HG03135 (cell line): ENCODE data around the gene COMT.
"Not testable (repeated sequence)": the region's sequence is repeated elsewhere in the genome, so short reads cannot be mapped to it uniquely, and the experiment has no call there.

Experiments
- ATAC-seq: cut with Tn5 transposase; IDR thresholded peaks from one replicate; pipeline ENCODE4 v1.9.1; 2021; ENCODE audit warnings: mild to moderate bottlenecking, moderate library complexity; ENCODE audit not compliant: unreplicated experiment

COMT gene

DNA sequence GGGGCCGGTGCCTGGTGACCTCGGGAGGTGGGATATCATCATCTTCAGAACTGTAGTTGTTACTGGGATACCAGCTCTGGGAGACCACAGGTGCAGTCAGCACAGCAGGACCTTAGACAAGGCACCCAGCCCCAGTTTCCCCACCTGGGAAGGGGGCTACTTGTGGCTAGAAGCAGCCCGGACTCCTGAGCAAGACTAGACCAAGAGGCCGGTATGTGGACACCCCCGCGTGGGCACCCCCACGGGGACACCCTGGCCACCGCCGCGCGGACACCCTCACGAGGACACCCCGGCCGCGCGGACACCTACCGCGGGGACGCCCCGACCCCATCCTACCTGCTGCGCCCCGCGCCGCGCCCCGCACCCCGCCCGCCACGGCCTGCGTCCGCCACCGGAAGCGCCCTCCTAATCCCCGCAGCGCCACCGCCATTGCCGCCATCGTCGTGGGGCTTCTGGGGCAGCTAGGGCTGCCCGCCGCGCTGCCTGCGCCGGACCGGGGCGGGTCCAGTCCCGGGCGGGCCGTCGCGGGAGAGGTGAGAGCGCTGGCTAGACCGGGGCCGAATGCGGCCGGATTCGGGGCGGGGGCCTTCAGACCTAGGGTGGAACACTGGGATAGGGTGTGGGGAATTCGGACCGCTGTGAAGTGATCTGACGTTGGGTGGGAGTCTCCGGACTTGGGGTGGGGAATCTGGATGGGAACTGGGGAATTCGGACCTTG lies at the start of gene COMT, which contains the start of gene TXNRD2:
Gene COMT, plus strand, starts transcription at position 408 of the 718 bp plus-strand sequence. CDS start 20,755 bp downstream, outside the sequence.
Gene TXNRD2, minus strand, starts transcription at position 454 of the 718 bp plus-strand sequence. Its CDS starts 15 bp downstream, at position 439.
- ATAC-seq: no peak

GRCh38 chr22:19892257-19892879 lies 49.2 kb upstream of the COMT start:
- no peak for ATAC-seq

DNA sequence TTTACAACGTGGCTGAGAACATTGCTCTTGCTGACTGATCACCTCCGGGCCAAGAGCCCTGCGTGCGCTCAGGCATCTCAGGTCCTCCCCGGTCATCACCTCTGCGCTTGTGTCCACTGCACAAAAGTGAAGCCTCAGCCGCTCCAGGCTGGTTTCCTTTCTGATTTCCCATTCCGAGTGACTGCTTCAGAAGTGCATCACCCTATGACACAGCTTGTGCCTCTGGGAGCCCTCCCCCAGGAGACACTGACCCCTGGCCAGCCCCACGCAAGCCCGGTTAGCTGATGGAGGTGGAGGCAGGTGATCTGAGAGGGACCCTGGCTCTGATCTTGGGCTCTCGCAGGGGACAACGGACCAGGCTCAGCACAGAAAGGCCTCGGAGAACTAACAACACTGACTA lies 48.6 kb upstream of the COMT start:
- ATAC-seq: no peak

DNA sequence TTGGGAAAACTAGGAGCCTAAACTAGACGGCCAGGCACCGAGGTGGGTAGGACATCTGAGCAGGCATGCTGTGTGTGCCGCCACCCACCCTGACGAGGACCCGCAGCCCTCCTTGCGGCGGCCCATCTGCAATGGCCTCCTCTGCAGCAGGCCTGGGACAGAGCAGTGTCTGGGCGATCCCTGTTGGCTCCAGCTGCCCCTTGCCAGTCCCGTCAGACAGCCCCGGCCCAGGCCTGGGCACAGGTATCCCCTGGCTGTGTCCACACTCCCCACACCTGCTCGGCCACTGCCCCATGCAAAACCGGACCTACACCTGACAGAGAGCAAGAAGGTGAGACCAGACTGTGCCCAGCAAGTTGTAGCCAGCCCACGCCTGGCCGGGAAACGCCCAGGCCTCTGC lies 48.2 kb upstream of the COMT start:
- ATAC-seq: no peak

DNA sequence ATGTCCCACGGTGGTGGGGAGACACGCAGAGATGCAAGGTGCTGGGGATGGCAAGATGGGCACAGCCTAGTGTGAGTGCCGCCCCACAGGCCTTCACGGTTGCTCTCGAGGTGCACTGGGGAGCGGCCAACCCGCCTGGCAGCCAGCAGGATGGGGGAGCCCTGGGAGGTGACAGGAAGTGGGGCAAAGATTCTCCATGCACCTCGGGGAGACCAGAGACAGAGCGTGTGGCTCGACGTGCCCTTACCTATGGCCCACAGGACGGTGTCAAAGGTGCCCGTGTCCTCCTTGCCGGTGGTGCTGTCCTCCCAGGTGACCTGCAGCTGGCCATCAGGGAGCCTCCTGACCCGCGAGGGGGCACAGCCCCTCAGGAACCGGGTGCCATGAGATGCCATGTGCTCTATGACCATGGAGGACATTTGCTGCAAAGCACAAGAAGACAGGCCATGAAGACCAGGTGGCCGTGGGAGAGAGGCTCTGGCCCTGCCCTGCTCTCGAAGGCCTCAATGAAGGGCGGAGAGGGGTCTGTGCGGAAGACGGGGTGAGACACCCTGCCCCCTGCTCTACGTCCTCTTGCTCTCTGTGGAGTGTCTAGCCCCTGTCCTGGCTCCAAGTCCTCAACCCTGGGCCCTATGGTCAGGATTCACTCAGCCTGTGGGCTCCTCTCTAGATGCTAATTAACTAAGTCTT lies 46.3 kb upstream of the COMT start:
- no peak for ATAC-seq

DNA sequence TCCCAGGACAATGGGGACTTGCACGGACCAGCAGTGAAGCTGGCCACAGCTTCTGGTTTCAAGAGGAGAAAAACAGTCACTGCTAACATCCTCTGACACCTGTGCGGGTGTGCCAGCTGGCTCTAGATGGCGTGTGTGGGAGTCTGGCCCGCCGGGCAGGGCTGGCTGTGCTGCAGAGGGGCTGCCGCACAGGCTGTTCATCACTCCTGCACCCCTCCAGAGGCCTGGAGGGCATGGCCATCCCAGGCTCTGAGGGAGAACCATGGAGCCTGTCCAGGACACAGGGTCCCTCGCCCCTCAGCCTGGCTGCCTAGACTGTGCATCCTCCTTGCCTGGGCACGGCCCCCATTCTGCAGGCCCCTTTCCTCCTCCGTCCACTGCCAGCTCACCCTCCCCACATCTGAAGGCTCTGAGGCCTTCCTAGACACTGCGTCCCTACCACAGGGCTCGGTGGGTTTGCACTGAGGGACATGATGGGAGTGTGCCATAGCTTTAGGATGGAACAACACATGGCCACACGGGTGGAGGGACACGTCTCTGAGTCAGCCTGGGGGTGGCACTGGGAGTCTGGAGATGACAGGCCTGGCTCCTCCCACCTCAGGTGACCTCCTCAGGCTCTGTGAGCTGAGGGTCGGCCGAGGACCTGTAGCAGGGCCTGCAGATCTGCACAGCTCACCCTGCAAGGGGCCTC lies 44.8 kb upstream of the COMT start:
- ATAC-seq: no peak

DNA sequence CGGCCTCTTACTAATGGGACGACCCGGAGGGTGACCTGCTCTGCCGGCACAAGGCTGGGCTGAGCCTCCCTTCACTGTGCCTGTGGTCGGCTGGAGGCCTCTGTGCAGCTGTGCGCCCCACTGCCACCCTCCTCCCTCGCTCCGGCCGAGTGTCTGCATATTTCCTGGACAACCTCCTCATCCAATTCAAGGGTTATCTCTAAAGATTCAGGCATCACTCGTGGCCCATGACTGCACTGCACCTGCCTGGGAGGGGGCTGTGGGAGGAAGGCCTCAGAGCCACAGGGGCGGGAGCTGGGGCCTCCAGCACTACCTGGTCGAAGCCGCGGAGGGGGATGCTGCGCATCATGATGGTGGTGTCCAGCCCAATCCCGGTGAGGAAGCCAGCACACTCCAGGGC lies 43.8 kb upstream of the COMT start:
- no peak for ATAC-seq

DNA sequence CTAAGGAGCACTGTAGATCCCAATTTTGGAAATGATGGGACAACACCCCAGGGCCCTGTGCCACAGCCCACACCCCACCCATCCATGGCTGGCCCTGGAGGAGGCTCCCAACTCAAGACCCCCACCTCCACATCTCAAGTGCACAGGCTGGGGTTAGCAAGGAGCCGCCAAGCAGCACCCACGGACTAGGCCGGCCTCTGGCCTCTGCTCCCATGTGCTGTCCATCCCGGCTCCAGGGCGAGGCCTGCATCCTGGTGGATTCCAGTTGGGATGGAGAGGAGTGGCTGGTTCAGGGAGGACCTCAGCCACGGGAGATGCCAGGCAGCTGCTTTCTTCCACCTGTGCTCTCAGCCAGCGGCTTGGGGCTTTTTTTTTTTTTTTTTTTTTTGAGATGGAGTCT lies 43.4 kb upstream of the COMT start:
- ATAC-seq: no peak

DNA sequence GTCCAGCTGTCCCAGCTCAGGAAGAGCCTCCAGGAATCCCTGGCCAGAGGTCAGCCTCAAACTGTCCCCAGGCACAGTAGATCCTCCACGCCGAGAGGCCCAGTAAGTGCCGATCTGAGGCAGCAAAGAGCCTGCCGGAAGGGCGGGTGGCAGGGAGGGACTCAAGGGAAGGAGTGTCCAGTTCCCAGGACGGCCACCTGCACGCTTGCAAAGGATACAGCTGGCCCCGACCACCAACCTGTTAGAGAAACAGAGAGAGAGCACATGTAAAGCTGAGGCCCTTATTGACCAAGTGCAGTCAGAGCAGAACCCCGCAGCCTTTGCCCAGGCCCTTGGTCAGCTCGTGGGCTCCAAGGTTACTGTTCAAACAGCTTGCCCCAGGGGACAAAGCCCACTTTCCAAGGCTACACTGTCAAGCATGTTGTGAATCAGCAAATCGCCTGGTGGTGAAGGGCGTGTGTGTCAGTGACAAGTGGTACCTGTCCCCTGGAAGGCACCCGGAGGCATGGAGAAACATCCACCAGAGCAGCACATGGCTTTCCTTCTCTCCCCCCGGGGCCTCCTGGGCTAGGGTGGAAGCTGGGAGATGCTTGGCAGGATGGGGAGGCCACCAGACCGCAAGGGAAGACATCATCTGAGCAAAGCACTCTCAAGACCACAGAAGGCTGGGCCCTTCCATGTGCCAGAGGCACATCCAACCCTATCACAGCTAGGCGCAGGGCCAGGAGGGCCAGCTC lies 42.6 kb upstream of the COMT start:
- ATAC-seq: no peak

GRCh38 chr22:19900707-19901436 lies 40.7 kb upstream of the COMT start:
- ATAC-seq: no peak

DNA sequence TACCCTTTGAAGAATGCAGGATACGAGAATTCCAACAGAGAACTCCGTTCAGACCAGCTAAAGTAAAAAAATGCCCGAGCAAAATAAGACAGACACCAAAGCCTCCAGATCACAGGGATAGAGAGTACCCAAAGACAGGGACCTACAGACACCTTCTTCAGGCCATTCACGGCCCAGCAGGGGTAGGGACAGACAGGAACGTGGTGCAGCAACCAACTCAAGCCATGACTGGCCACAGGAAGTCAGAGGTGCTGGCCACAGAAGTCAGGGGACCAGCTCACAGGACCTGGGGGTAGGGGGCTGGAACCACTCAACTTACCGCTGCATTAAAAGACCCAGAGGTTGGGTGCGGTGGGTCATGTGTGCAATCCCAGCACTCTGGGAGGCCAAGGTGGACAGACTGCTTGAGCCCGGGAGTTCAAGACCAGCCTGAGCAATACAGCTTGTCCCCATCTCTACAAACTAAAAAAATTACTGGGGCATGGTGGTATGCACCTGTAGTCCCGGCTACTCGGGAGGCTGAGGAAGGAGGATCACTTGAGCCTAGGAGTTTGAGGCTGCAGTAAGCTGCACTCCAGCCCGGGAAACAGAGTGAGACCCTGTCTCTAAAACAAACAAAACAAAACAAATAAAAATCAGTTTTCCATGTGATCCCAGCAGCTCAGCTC lies 39.9 kb upstream of the COMT start:
- ATAC-seq: no peak

DNA sequence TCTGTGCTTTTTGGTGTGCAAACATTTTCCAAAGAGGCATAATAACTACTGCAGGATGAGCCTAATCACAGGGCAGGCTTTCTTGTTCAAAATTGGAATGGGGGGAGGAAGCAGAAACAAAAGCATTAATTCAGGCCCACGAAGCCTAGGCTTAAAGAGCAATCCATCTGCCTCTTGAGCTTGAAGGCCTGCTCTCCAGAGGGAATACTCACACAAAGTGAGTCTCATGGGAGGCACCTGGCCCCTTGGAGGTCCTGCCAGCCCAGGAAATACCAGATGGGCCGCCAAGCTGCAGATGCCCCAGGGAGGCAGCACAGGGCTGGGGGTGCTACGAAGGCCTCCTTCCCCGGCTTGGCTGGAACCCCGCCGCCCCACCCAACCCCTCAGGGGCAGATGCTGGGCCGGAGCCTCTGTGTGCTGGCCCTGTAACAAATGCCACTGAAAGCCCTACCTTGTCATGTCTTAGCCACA lies 39.3 kb upstream of the COMT start:
- ATAC-seq: no peak

- no peak for ATAC-seq
Measured at GRCh38 chr22:19903031-19903430, 38.5 kb upstream of the COMT start.

DNA sequence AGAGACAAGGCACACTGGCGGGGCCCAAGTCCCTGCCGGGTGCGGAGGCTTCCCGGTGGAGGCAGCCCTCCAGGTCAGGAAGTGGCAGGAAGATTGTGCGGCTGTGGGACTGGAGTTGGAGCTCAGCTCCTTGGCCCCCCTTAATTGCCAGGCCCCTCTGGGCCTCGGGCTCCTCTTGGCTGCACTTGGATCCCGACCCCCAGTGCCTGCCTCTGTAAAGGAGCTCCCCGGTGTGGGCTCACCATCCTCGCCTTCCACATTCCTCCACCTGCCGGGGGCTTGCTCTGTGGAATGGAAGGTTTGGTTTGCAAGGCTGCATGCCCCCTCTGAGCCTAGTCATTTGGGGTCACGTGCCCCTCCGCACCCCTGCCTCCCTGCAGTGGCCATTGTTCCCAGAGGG lies 38.1 kb upstream of the COMT start:
- ATAC-seq: no peak

DNA sequence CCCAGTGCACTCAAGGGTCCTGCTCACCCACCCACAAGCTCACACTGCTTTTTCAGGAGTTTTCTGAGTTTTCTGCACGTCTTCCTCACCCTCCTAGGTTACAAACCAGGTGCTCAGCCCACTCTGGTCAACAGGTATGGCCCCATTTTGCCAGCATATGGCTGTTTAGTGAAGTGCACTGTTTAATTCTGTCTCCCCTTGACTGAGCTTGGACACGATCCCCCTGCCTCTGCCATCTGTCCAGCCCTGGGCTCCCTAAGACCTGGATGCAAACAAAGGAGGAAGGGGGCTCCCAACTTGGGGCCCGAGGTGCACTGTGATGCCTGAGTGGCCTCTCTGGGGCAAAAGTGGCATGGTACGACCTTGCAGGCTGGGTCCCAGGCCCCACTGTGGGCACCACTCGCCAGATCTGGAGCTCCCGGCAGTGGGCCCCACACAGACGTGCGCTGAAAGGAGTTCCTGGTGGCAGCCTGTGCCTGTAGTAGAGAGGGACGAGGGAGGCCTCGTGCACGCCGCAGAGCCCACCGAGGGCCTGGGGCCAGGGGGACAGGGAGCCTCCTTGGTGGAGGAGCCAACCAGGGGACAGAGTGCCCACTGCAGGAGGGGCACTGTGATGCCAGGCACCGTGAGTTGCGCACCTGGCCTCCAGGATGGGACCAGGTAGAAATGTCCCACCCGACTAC lies 37.3 kb upstream of the COMT start:
- ATAC-seq: no peak

- no peak for ATAC-seq
Measured at GRCh38 chr22:19904935-19905334, 36.6 kb upstream of the COMT start.

- ATAC-seq: no peak
Measured at GRCh38 chr22:19905347-19906276, 36.0 kb upstream of the COMT start.

GRCh38 chr22:19906864-19907263 lies 34.7 kb upstream of the COMT start:
- ATAC-seq: not testable (repeated sequence)
